Endothelial cell of umbilical vein (primary cell): ENCODE measurements around the gene SPRING1. TPM values are rescaled to one million over a fixed set of nuclear protein-coding genes. Genes with fewer than 3 reads are reported as not detected.

Source experiments
- BruUV-seq: library from RNA; stranded (reverse); fragments of 400-500 nt; replicated peaks from 2 replicates; lab custom pipeline; 2021; lab: Mats Ljungman, UMichigan
- CTCF ChIA-PET: fragments of 300-600, 350-600 bp; sonication (Branson Sonifier 250); formaldehyde crosslinking; loops from one replicate; lab custom pipeline; 2021; ENCODE audit warnings: antibody characterized with exemption, inconsistent platforms; lab: Charles Lee
- POLR2A ChIA-PET: fragments of 300-600, 350-600 bp; sonication (Branson Sonifier 250); formaldehyde crosslinking; loops from one replicate; lab custom pipeline; 2021; ENCODE audit warnings: antibody characterized with exemption, inconsistent platforms; lab: Charles Lee
- DNase-seq: peaks from one replicate; pipeline ENCODE4 v3.0.0-alpha.2; 2011; ENCODE audit warnings: low read depth, low spot score
- FAIRE-seq: peaks from 2 replicates; lab custom pipeline; 2011; peaks lifted over from hg19 to GRCh38; lab: Jason Lieb, UNC
- H2AFZ ChIP-seq: 2 replicates; pipeline ENCODE4 v1.6.0; 2012; ENCODE audit warnings: low read depth, low read length, control low read depth, inconsistent platforms
- H3K27ac ChIP-seq: 2 replicates; pipeline ENCODE4 v1.5.1; 2011; ENCODE audit warnings: low read depth, mild to moderate bottlenecking, control low read depth, low read length, moderate library complexity; ENCODE audit not compliant: insufficient read depth
- H3K27me3 ChIP-seq, 2 experiments: 2 replicates each; pipeline versions ENCODE4 v1.6.0 to v1.6.1; 2011; ENCODE audit warnings: low read length in 2 of 2, mixed read lengths in 1 of 2; ENCODE audit not compliant: control insufficient read depth in 2 of 2, insufficient read depth in 2 of 2
- H3K36me3 ChIP-seq, 2 experiments: 2 replicates in 1 of 2; 3 replicates in 1 of 2; pipeline ENCODE4 v1.5.1; 2011; ENCODE audit warnings: low read length in 2 of 2, mild to moderate bottlenecking in 1 of 2, moderate library complexity in 1 of 2; ENCODE audit not compliant: control insufficient read depth in 2 of 2, insufficient read depth in 2 of 2; ENCODE audit errors: extremely low read depth in 1 of 2
- H3K4me1 ChIP-seq: 3 replicates; pipeline ENCODE4 v1.5.1; 2011; ENCODE audit warnings: mild to moderate bottlenecking, low read length; ENCODE audit not compliant: control insufficient read depth, insufficient read depth; ENCODE audit errors: extremely low read depth
- H3K4me2 ChIP-seq: 2 replicates; pipeline ENCODE4 v1.6.1; 2011; ENCODE audit warnings: low read length, control low read depth, mixed read lengths; ENCODE audit not compliant: insufficient read depth
- H3K4me3 ChIP-seq, 3 experiments: fragments of 200-600 bp in 1 of 3; sonication (generic), shearing (Covaris generic) in 1 of 3; replicated peaks in 1 of 3; 2 replicates each; pipeline ENCODE4 v1.5.1; 2011 to 2016; ENCODE audit warnings: control low read depth in 3 of 3, low read length in 3 of 3, mild to moderate bottlenecking in 2 of 3, inconsistent platforms in 1 of 3, low read depth in 1 of 3, moderate library complexity in 1 of 3; ENCODE audit not compliant: insufficient read depth in 1 of 3
- H3K79me2 ChIP-seq: 2 replicates; pipeline ENCODE4 v1.6.0; 2012; ENCODE audit warnings: low read length, inconsistent platforms; ENCODE audit not compliant: control insufficient read depth, insufficient read depth
- H3K9ac ChIP-seq: replicated peaks from 2 replicates; pipeline ENCODE3; 2011; ENCODE audit warnings: low read length, control low read depth; ENCODE audit not compliant: insufficient read depth; ENCODE audit errors: extremely low read depth
- H3K9me1 ChIP-seq: replicated peaks from 3 replicates; pipeline ENCODE4 v1.6.0; 2011; ENCODE audit warnings: mild to moderate bottlenecking, low read length; ENCODE audit not compliant: control insufficient read depth, insufficient read depth; ENCODE audit errors: extremely low read depth
- H3K9me3 ChIP-seq: replicated peaks from 2 replicates; pipeline ENCODE4 v1.5.1; 2012; ENCODE audit warnings: low read length, inconsistent platforms; ENCODE audit not compliant: control insufficient read depth, insufficient read depth
- H4K20me1 ChIP-seq: replicated peaks from 2 replicates; pipeline ENCODE3; 2011; ENCODE audit warnings: mild to moderate bottlenecking, low read length; ENCODE audit not compliant: control insufficient read depth, insufficient read depth; ENCODE audit errors: extremely low read depth
- CTCF ChIP-seq, 2 donors: IDR thresholded peaks; 1 replicate in 1 of 2; 2 replicates in 1 of 2; pipeline ENCODE4 v1.5.1; 2011; ENCODE audit warnings: low read length in 2 of 2, mild to moderate bottlenecking in 2 of 2, moderate library complexity in 2 of 2, control low read depth in 1 of 2, inconsistent platforms in 1 of 2, low read depth in 1 of 2; ENCODE audit not compliant: insufficient read depth in 1 of 2; ENCODE audit errors: extremely low read depth in 1 of 2
- EZH2 ChIP-seq: IDR thresholded peaks from 2 replicates; pipeline ENCODE4 v1.6.1; 2012; ENCODE audit warnings: borderline replicate concordance, low read depth, mild to moderate bottlenecking, moderate library complexity, low read length, inconsistent platforms; ENCODE audit not compliant: severe bottlenecking
- FOS ChIP-seq: IDR thresholded peaks from 2 replicates; pipeline ENCODE4 v1.6.1; 2011; ENCODE audit warnings: mild to moderate bottlenecking, low read length, moderate library complexity, borderline replicate concordance; ENCODE audit not compliant: insufficient read depth
- GATA2 ChIP-seq: IDR thresholded peaks from 2 replicates; pipeline ENCODE4 v1.7.0; 2011; ENCODE audit warnings: low read depth, mild to moderate bottlenecking, moderate library complexity, mixed read lengths, low read length; ENCODE audit not compliant: insufficient read length, insufficient read depth
- JUN ChIP-seq: IDR thresholded peaks from 2 replicates; pipeline ENCODE4 v1.6.1; 2011; ENCODE audit warnings: borderline replicate concordance, low read depth; ENCODE audit not compliant: insufficient read length, insufficient read depth
- MAX ChIP-seq: IDR thresholded peaks from 2 replicates; pipeline ENCODE4 v1.6.1; 2011; ENCODE audit not compliant: insufficient read depth, insufficient read length
- MYC ChIP-seq: IDR thresholded peaks from one replicate; pipeline ENCODE4 v1.6.1; 2011; ENCODE audit warnings: mild to moderate bottlenecking, low read depth, low read length
- POLR2A ChIP-seq: IDR thresholded peaks from 2 replicates; pipeline ENCODE4 v1.6.1; 2012; ENCODE audit warnings: low read depth, mild to moderate bottlenecking, control low read depth, low read length
- POLR2AphosphoS5 ChIP-seq: IDR thresholded peaks from 2 replicates; pipeline ENCODE4 v1.6.1; 2012; ENCODE audit warnings: low read depth, mild to moderate bottlenecking, control low read depth, low read length, moderate library complexity; ENCODE audit not compliant: insufficient read depth
- dilution Hi-C: fragments of 300-500 bp; cut with MboI; formaldehyde crosslinking; loops from one replicate; pipeline ENCODE4 v1.15.0; 2019; ENCODE audit warnings: low sequenced_read_pairs; ENCODE audit not compliant: extremely low pct_ligation_motif_present
- intact Hi-C: fragments of 100-400 bp; cut with micrococcal nuclease; formaldehyde crosslinking; loops from one replicate; pipeline ENCODE4 v1.10.0; 2022
- polyA plus RNA-seq, 4 experiments: library from polyadenylated mRNA; depleted of rRNA in 3 of 4; stranded (reverse) in 3 of 4; unstranded in 1 of 4; fragments of >200 nt; gene quantifications; 2 replicates each; pipeline versions ENCODE4 v1.2.1 to v1.2.3, GENCODE V29; 2011 to 2012; ENCODE audit warnings: missing spikeins in 1 of 4
- total RNA-seq: library from RNA; stranded (reverse); gene quantifications from 2 replicates; pipeline ENCODE4 v1.2.3, GENCODE V29; 2021

SPRING1 gene
- total and polyA plus RNA-seq, 2 donors (not counting 3 experiments of a cell fraction or from before 2014, with no cell fraction given) = 17.5 to 40.4 TPM

- H3K4me3 ChIP-seq = no peak overlapping the region
- H3K36me3 ChIP-seq = peaks cover 4 to 17% of the 10 kb centered on the region in 2 experiments
- intact Hi-C loops = no loop called here
- DNase-seq (no peak), FAIRE-seq (no peak)
- no TSS peak for BruUV-seq
- dilution Hi-C loops = no loop called here
- H3K9me3 ChIP-seq = no peaks in the 10 kb centered on the region
- H3K4me2 ChIP-seq = no peak overlapping the region
- no peaks in the 10 kb centered on the region for H3K9me1 ChIP-seq
- H3K4me1 ChIP-seq = peaks cover 14% of the 10 kb centered on the region
- peaks cover 9 to 12% of the 10 kb centered on the region in 2 experiments for H3K27me3 ChIP-seq
- H3K27ac ChIP-seq = no peak overlapping the region
- ChIA-PET CTCF (interaction anchor here (0.6 to 0.9 kb wide), 2 partner anchors 11 to 711 kb away, joined by 3 to 4 read pairs; no protein-coding TSS in a partner anchor), POLR2A (no interaction called here)
- TF ChIP-seq EZH2 = no peak
- no peak for TF ChIP-seq GATA2
- TF ChIP-seq CTCF (IDR thresholded peaks at IDR 0.05; ENCODE audit: extremely low read depth in 1 of 2, insufficient read depth in 1 of 2, low read depth in 1 of 2, low read length in 2 of 2) = no peak
- TF ChIP-seq MAX = no peak
- no peak for TF ChIP-seq FOS
- TF ChIP-seq MYC = no peak
- TF ChIP-seq POLR2A = no peak
- TF ChIP-seq POLR2AphosphoS5 = no peak
- TF ChIP-seq JUN = no peak
- H2AFZ ChIP-seq = no peak overlapping the region
- H3K79me2 ChIP-seq = no peaks in the 10 kb centered on the region
- H4K20me1 ChIP-seq = no peaks in the 10 kb centered on the region
- no peak overlapping the region for H3K9ac ChIP-seq
These were observed 23.7 kb downstream of the SPRING1 start for GRCh38 chr12:116714175-116714574.
